H7 (cell line): Measurements from ENCODE around the gene IFI35. TPM values are rescaled to one million over a fixed set of nuclear protein-coding genes. Genes with fewer than 3 reads are reported as not detected.

Source experiments
- DNase-seq: peaks from one replicate; pipeline ENCODE4 v3.0.0; 2012
- H3K27me3 ChIP-seq: 2 replicates; pipeline ENCODE4 v1.6.0; 2011; ENCODE audit warnings: mild to moderate bottlenecking, low read length; ENCODE audit not compliant: control insufficient read depth, insufficient read depth
- H3K36me3 ChIP-seq: replicated peaks from 2 replicates; pipeline ENCODE4 v1.5.1; 2011; ENCODE audit warnings: low read length; ENCODE audit not compliant: control insufficient read depth, insufficient read depth
- H3K4me3 ChIP-seq: 2 replicates; pipeline ENCODE4 v1.5.1; 2011; ENCODE audit warnings: low read depth, mild to moderate bottlenecking, control low read depth, low read length, moderate library complexity; ENCODE audit not compliant: insufficient read depth
- total RNA-seq: library from RNA; depleted of rRNA; stranded (reverse); fragments of >200 nt; shearing (Covaris generic); gene quantifications from 2 replicates; pipeline ENCODE4 v1.2.3, GENCODE V29; 2014

Gene IFI35
- total RNA-seq, 1 experiment from 2014 or later, result 3.9 TPM

DNA sequence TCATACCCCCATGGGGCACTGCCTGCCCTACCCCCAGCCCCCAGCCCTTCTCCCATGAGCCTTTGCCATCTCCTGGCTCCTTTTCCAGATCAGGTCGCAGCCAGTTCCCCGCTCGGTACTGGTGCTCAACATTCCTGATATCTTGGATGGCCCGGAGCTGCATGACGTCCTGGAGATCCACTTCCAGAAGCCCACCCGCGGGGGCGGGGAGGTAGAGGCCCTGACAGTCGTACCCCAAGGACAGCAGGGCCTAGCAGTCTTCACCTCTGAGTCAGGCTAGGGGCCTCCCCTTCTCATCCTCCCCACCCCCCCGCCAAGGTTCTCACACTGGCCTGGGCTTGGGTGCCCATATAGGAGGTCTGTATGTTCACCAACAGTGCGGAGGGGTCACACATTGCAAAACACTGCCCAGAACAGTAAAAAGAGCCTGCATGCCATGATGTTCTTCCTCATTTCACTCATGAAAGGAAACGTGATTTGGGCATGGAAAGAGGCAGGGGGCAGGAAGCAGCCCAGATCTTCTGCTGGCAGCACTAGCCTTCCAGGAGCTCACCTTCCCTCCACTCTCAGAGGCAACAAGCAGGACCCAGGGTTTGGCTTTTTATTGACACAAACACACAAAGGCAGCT, 7.5 kb downstream of the IFI35 start:
- H3K27me3 ChIP-seq, result no peaks in the 10 kb centered on the region
- peaks cover 15% of the 10 kb centered on the region for H3K36me3 ChIP-seq
- no peak overlapping the region for H3K4me3 ChIP-seq
- no peak for DNase-seq

DNA sequence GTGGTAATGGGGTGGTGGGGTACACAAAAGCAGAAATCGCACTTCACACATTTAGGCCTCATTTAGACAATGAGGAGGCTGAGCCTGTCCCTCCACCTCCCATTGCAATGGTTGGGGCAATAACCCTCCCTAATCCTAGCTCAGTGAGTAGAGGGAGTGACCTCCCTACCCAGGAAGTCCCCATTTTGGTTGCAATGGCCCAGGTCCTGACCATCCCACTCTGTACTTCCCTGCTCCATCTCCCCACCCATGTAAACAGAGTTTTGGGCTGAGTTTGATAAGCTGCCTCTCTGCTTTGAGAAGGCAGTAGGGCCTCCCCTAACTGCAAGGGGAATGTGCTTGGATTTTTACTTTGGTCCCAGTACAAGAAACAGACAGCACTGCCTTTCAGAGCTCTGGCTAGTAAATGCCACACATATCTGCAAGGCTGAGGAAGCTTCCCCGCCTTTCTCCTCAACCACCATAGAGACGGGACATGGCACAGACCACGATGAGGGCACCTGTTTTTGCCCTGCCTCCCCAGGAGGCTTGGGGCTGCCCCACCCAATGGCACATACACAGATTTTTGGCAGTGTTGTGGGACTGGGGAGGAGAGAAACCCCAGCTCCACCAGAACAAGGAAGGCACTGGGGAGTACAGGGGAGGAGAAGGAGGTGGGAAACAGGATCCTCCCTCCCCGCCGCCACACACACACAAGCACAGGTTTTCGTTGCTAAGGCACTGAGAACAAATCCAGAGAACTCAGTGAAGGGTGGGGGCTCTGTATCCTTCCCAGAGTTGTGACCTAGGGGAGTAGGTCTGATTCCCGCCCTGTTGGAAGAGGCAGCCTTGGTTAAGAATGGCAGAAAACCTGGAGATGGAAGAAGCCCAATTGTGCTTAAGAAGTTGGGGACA, 8.3 kb downstream of the IFI35 start:
- DNase-seq, result no peak
- H3K36me3 ChIP-seq, result peaks cover 17% of the 10 kb centered on the region
- H3K27me3 ChIP-seq, result no peaks in the 10 kb centered on the region
- H3K4me3 ChIP-seq, result no peak overlapping the region

DNA sequence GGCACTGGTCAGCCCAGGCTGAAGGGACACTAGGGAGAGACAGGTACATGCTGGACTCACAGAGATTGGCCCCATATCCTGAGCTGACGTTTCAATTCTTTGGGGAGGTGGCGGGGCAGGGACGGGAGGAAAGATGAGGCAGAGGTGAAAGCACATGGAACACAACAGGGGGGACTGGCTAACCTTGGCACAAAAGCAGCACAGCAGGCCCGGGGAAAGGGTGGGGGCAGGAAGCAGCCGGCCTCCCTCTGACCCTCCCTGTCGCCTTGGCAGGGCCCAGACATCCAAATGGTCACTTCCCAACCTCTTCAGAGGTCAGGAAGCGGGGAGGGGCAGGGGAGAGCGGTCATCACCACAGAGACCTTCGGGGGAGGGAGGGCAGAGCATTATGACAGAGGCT, 9.0 kb downstream of the IFI35 start:
- DNase-seq, result peak; percentile 59
- H3K27me3 ChIP-seq, result no peaks in the 10 kb centered on the region
- H3K4me3 ChIP-seq, result no peak overlapping the region
- H3K36me3 ChIP-seq, result peaks cover 17% of the 10 kb centered on the region

GRCh38 chr17:43016216-43016615, 9.6 kb downstream of the IFI35 start:
- Histone ChIP-seq H3K36me3 (peaks cover 17% of the 10 kb centered on the region), H3K4me3 (no peak overlapping the region), H3K27me3 (no peaks in the 10 kb centered on the region)
- DNase-seq, result no peak

- Histone ChIP-seq H3K4me3 (no peak overlapping the region), H3K27me3 (no peaks in the 10 kb centered on the region), H3K36me3 (peaks cover 17% of the 10 kb centered on the region)
- DNase-seq, result peak; percentile 52
Observed at GRCh38 chr17:43018008-43018853, 11.6 kb downstream of the IFI35 start.

- no peak for DNase-seq
- Histone ChIP-seq H3K4me3 (no peak overlapping the region), H3K27me3 (no peaks in the 10 kb centered on the region), H3K36me3 (peaks cover 17% of the 10 kb centered on the region)
Observed at GRCh38 chr17:43018932-43019331, 12.3 kb downstream of the IFI35 start.

DNA sequence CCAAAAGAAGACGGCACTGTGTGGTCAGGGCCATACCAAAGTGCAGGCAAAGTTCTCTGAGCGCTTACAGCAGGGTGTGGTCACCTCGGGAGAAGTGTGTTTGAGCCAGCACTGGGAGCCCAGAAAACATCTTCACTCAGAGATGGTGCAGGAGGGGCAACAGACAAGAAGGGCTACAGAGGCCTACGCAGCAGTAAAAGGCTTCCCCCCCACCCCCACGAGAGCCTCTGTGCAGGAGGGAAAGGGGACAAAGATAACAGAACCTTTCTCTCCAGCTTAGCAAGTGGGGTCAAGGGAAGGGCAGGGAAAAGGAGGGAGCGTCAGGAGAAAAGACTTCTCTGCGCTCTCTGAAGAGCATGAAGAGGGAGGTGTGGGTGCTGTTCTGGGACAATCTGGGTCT, 12.8 kb downstream of the IFI35 start:
- Histone ChIP-seq H3K27me3 (no peaks in the 10 kb centered on the region), H3K36me3 (peaks cover 17% of the 10 kb centered on the region), H3K4me3 (no peak overlapping the region)
- no peak for DNase-seq

DNA sequence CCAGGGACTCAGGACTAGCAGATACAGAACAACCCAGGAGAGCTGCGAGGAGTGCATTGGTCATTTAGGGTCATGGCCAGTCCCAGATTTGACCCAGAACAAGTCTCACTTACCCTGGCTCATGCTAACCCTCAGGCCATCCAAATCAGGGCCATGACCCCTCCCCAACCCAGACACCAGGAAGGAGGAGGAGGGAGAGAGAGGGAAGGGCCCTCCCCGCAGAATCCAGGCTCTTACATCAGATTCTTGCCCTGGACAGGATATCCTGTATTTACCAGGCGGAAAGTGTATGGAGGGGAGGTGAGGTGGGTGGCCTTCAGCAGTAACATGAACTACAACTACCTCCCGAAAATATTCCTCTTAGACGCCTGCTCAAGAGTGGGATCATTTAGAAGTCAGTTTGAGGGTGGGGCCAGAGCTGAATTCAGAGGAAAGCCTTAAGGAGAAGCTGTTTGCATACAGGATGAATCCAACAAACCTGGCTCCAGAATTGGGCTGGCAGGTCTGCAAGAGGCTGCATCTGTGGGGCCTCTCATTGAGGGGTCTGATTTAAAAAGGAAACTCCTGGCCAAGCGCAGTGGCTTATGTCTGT, 13.5 kb downstream of the IFI35 start:
- DNase-seq, result peak; percentile 42
- peaks cover 17% of the 10 kb centered on the region for H3K36me3 ChIP-seq
- H3K27me3 ChIP-seq, result no peaks in the 10 kb centered on the region
- no peak overlapping the region for H3K4me3 ChIP-seq

DNA sequence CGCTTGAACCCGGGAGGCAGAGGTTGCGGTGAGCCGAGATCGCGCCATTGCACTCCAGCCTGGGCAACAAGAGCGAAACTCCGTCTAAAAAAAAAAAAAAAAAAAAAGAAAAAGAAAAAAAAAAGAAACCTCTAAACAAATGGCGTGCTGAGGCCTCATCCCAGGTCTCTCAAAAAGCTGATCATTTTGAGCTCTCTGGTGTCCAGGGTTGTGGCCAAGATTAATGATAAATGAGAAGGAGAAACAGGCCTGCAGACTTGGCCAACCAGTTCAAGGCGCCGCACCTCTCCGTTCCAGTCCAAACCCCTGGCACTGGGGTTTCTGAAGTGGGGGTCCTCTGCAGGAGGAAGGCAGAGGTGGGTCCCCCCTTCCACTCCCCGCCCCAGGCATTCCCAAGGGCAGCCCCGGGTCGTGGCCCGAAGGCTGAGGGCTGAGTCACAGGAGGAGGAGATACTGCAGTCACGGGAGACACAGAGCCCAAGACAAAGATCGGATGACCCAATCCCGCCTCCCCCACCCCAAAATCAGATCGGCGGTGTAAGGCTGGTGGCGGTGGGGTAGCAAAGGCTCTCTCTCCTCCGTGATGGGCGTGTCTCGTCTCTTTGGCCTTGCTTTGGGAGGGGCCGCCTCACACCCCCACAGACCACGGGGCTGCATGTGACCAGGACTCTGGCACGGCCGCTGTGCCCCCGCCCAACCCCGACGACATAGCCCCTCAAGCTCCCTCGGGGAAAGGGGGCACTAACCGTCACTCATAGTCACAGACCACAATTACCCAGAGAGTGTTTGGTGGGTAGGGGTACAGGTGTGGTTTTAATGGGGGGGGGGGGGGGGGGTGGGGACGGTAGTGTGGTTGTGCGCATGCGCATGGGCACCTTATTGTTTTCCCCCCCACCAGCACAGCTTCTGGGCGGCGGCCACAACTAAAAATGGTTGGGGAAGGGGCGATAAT, 14.5 kb downstream of the IFI35 start:
- H3K4me3 ChIP-seq, result peak overlapping the region; percentile 98
- H3K36me3 ChIP-seq, result peaks cover 15% of the 10 kb centered on the region
- H3K27me3 ChIP-seq, result no peaks in the 10 kb centered on the region
- DNase-seq, result peak; percentile 93

DNA sequence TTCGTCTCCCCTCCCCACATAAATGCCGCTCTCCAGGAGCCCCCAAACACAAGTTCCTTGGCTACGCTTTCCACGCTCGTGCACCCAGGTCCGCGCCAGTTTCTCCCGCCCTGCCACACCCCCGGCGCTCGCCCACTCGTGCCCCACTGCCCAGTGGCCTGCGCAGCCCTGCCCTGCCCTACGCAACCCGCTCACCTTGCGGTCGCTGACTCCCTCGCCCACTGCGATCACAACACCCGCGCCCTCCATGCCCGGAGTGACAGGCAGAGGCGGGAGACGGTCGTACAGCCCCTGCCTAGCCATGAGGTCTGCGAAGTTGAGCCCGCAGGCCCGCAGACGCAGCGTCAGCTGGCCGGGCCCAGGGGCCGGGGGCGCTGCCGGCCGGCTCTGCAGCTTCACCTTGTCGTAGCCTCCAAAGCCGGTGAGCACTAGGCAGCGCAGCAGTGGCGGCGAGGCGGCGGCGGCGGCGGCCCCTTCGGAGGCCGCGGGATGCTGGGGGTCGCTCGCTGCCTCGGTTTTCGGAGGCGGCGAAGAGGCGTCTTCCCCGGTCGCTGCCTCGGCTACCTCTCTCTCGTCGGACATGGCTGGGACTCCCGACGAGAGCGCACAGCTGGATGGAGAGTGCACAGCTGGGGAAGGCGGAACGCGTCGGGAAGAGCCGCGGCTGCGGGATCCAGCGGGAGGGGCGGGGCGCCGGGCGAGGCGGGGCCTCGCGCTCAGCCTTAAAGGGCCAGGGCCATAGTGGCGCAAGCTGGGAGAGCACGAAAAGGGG, 15.3 kb downstream of the IFI35 start, which contains the start of gene VAT1:
VAT1 (minus strand) TSS at position 645 of the 772 bp plus-strand sequence; CDS start at position 582, 63 bp downstream.
- H3K4me3 ChIP-seq, result peak within 1 kb of the TSS; percentile 98
- H3K27me3 ChIP-seq, result no peaks in the 10 kb centered on the region
- H3K36me3 ChIP-seq, result peaks cover 12% of the 10 kb centered on the region
- peak; percentile 96 for DNase-seq

- peak; percentile 99 for DNase-seq
- H3K27me3 ChIP-seq, result no peaks in the 10 kb centered on the region
- peak within 1 kb of the TSS; percentile 73 for H3K4me3 ChIP-seq
- peaks cover 4% of the 10 kb centered on the region for H3K36me3 ChIP-seq
Observed at GRCh38 chr17:43024407-43025289, 18.1 kb downstream of the IFI35 start, which contains the start of gene RND2. TSS of gene RND2 (plus strand) at chr17:43025231. CDS start at chr17:43025348, 117 bp downstream.

- DNase-seq, result no peak
Observed at GRCh38 chr17:43025290-43025657, 18.7 kb downstream of the IFI35 start.

More at GRCh38 chr17:43025290-43025657, 18.7 kb downstream of the IFI35 start:
- peaks cover 4% of the 10 kb centered on the region for H3K36me3 ChIP-seq
- H3K27me3 ChIP-seq, result no peaks in the 10 kb centered on the region
- H3K4me3 ChIP-seq, result peak overlapping the region; percentile 73
